ENCODE data around the gene AK1.
A peak's percentile ranks its signal among the peaks of the same experiment; 100 is the strongest.
"Not testable (repeated sequence)": the region's sequence is repeated elsewhere in the genome, so short reads cannot be mapped to it uniquely, and the experiment has no call there.

AK1 gene

GRCh38 chr9:127845619-127846018, 31.9 kb downstream of the AK1 start:
- not testable (repeated sequence) for DNase-seq

GRCh38 chr9:127844821-127845359, 32.6 kb downstream of the AK1 start:
- DNase-seq: no peak

DNA sequence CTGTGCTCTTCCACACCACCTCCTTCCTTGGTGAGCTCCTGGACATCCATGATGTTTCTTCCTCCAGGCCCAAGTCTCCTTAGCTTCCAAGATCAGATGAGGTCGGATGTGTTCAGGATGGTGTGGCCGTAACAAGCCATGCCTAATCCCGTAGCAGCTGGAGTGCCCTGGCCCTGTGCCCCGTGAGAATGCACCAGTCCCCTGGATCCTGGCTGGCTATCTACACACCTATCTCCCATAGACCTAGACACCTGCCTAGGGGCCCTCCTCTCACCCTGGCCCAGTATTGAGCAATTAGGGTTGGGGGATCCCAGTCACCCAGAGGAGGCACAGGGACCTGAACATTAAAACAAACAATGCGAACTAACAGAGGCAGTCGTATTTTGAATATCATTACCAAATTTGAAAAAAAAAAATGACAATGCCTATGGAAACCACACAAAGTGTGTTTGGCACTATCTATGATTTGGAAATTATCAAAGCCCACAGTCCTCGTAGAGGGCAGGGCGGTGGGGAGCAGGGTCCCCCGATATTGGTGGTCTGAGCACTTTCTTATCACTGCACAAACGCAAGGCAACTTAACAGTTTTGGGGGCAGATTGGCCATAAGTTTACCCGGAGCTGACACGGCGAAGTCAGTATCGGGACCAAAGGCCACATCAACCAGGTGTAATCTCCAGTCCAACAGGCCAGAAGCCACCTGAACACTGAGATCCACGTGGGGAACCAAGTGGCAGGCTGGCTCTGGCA, 36.2 kb downstream of the AK1 start:
- peak; percentile 84 for DNase-seq

- no peak for DNase-seq
These were observed 38.9 kb downstream of the AK1 start for GRCh38 chr9:127838375-127839078.

DNA sequence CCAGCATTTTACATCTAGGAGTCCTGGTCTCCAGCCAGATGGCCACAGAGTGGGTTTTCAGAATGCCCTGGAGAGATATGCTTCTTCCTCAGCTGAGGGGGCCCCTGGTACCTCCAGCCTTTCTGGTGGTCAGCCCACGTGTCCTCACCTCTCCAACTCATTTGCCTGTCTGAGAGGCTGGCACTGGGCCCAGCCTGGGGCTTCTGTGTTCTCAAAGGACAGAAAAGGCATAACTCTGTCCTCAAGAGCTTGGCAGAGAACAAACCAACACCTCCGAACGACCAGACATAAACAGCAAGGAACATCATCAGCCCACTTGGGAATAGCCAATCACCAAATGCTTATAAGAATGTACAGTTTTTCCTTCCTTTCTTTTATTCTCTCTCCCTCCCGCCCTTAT, 40.1 kb downstream of the AK1 start:
- DNase-seq: peak; percentile 55

GRCh38 chr9:127836561-127836960, 40.9 kb downstream of the AK1 start:
- DNase-seq: not testable (repeated sequence)

- DNase-seq: peak; percentile 77
These were observed 41.4 kb downstream of the AK1 start for GRCh38 chr9:127835991-127836516.

DNA sequence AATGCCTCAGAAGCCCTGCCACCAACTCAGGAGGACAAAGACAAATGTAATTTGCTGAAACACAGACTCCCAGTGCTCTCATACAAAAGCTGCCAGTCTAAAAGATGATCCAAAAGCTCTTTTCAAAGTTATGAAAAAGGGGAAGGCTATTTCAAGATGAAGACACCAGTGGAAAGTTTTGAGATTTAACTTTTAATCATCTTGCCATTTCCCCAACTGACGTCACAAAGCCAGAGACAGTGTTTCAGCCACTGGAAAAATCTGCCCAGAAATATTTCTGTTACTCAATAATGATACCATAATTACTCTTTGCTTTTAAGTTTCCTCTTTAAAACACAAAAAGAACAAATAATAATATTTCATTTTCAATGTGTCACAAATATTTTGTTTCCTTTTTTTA, 43.9 kb downstream of the AK1 start:
- peak; percentile 49 for DNase-seq

GRCh38 chr9:127832248-127832647, 45.2 kb downstream of the AK1 start:
- no peak for DNase-seq

DNA sequence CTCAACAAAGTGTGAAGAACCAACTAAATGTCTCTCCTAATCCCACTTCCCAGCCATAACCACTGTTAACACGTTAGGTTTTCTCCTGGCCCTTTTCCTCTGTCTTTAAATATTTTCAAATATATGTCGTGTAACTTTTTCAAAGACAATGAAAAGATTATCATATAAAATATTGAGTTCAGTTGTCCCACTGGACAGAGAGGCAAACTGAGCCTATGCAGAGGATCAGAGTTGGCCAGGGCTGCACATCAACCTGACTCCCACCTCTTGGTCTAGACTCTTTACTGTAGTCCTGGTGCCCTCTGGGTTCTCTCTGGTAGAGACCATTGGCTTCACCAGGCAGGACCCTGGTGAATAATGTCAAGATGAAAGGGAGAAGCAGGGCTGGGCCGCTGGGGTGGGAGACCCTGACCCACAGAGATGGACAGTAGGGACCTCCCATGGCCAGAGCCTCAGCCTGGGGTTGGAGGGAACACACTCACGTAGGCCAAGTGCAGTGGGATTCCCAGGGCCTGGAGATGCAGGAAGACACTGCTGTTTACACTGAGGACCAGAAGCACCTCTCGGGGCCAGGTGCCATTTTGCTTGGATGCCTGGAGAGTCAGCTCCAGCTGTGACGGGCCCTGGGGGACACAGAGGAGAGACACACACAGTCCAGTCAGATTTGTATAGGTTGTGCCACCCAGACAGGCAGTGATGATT, 48.1 kb downstream of the AK1 start:
- DNase-seq: no peak

DNA sequence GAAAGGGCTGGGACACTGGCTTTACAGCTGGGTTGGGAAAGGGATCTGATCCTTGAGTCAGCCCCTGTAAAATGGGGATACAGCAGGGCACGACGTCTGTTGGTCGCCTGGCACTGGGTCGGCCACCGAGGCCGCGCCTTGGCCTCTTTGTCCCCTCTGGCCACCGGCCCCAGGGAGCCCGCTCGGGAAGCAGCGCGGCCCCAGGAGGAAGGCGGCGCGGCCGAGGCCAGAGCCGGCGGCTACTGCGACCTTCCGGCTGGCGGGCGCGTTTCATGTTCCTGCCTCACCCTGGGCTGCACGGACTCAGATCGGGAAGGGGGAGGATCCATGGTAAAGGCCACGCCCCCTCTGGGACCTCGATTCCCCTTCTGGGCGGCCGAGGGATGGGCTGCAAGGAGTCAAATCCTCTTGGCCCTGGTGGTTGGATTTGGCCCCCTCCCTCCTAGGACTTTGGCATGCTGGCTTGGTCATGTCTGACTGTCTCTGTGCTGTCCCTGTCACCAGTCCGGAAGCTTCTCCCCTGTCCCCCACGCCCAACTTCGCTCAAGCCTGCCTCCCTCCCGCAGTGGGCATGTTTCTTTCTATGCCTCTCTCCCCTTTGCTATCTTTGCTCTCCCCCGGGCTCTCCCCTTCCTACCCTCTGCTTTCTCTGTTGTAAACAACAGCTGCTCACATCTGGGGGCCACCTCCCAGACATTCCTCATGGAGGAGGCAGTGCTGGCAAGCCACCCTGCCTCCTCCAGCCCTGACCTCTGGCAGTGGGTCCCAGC, 49.0 kb downstream of the AK1 start:
- peak; percentile 76 for DNase-seq

- no peak for DNase-seq
These were observed 51.1 kb downstream of the AK1 start for GRCh38 chr9:127826253-127826913.

DNA sequence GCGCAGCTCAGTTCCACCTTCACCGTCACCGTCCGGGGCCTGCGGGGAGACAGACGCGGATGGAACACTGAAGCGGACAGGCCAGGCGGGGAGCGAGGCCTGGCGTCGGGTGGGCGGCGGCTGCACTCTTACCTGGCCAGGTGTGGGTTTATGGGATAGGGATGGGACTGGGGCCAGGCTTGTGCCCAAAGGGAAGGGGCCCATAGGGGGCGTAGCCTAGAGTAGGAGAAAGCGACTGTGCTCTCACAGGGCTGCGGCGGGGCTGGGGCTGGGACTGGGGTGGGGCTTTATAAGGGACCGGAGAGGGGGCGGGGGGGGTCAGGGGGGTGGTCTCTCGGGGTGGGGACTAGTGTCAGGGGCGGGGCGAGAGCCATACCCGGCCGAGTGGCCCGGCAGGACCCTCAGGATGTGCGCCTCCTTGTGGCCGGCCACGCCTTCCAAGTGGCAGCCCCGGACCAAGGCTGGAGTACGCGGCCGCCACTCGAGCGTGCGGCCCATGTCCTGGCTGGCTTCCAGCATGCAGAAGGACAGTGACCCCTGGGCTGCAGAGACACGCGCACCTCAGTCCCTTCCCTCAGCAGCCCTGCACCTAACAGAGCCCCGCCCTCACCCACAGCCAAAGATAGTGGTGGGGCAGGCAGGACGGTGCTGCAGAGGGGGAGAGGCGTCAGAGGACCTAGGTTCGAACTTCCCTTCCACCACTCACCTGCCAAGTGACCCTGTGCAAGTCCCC, 52.0 kb downstream of the AK1 start:
- DNase-seq: peak; percentile 55

DNA sequence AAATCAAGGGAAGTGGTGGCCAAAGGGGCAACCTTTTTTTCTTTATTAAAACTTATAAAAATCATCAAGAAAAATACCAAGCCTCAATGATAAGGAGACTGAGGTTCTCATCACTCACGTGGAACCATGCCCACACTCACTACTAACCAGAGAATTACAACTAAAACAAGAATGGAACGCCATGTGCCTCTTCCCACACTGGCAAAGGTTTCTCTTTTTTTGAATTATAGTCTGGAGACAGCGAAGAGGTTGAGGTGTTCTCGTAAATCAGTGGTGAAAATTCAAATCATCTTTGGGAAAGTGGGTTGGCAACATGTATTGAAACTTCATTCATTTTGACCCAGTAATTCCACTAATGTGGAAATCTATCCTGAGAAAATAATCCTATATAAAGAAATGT, 55.4 kb downstream of the AK1 start:
- no peak for DNase-seq

GRCh38 chr9:127818574-127818973, 58.9 kb downstream of the AK1 start:
- DNase-seq: no peak

DNA sequence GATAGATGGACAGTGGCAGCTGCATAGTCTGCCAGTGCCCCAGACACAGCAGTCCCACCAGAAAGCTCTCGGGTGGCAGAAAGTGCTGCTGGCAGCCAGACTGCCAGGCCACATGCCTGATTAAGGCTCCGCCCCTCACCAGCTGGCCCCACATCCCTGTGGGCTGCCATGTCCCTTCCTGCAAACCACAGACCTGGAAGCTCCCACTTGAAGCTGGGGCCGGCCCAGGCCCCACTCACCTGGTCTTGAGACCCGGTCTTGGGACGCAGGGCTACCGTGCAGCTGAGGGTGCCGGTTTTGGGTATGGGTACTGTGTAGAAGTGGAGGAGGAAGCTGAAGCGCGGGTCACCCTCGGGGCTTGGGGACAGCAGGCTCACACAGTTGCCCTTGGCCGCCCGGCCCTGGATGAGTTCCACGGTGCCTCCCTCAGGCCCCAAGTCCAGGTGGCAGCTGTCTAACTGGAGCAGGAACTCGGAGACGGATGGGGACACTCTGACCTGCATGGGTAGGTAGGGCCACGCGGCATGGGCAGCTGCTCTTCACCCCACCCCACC, 59.5 kb downstream of the AK1 start:
- peak; percentile 29 for DNase-seq

- no peak for DNase-seq
These were observed 60.7 kb downstream of the AK1 start for GRCh38 chr9:127816728-127817127.

Data from hematopoietic multipotent progenitor cell treated with erythropoietin and hydrocortisone succinate and interleukin-3 and kit ligand, for 4 days (in vitro differentiated cells).